HG02623 (cell line): Measurements from ENCODE around the gene SNN.

ENCODE experiments used
- ATAC-seq: cut with Tn5 transposase; IDR thresholded peaks from one replicate; pipeline ENCODE4 v1.9.1; 2021; ENCODE audit warnings: moderate library complexity; ENCODE audit not compliant: unreplicated experiment

SNN gene

GRCh38 chr16:11727796-11728543 lies 59.7 kb downstream of the SNN start:
- ATAC-seq: no peak
